Activated naive CD4-positive, alpha-beta T cell treated with anti-CD3 and anti-CD28 coated beads, Interleukin-2, amount 10 ng/mL, durations not matched to agents 7 days and 5 days (primary cell): ENCODE measurements around the gene RTF2.

Experiments used
- CTCF ChIA-PET: fragments of 350-600 bp; sonication (Branson Sonifier 250); formaldehyde crosslinking; loops from one replicate; lab custom pipeline; 2021; ENCODE audit warnings: antibody characterized with exemption; lab: Charles Lee
- DNase-seq: peaks from one replicate; pipeline ENCODE4 v3.0.0-alpha.2; 2020
- H3K27ac Mint-ChIP-seq: one replicate; pipeline ENCODE4 v1.8.0; 2021; ENCODE audit warnings: mild to moderate bottlenecking, moderate library complexity, mixed read lengths
- H3K27me3 Mint-ChIP-seq: one replicate; pipeline ENCODE4 v1.8.0; 2021; ENCODE audit warnings: mild to moderate bottlenecking, mixed read lengths
- H3K36me3 Mint-ChIP-seq: one replicate; pipeline ENCODE4 v1.8.0; 2021; ENCODE audit warnings: mixed read lengths
- H3K4me1 Mint-ChIP-seq: one replicate; pipeline ENCODE4 v1.8.0; 2021; ENCODE audit warnings: mixed read lengths
- H3K4me3 Mint-ChIP-seq: one replicate; pipeline ENCODE4 v1.8.0; 2021; ENCODE audit warnings: mild to moderate bottlenecking, moderate library complexity, mixed read lengths
- H3K9me3 Mint-ChIP-seq: one replicate; pipeline ENCODE4 v1.8.0; 2021; ENCODE audit warnings: mixed read lengths

Gene RTF2

GRCh38 chr20:56469077-56469449 is 636 bp downstream of the RTF2 start:
- Mint-ChIP-seq H3K27ac (peak overlapping the region; percentile 99), H3K4me1 (peaks cover 50% of the 10 kb centered on the region), H3K9me3 (no peaks in the 10 kb centered on the region), H3K36me3 (peaks cover 8% of the 10 kb centered on the region), H3K27me3 (peaks cover 7% of the 10 kb centered on the region), H3K4me3 (peak overlapping the region; percentile 100)
- no peak for DNase-seq
- CTCF ChIA-PET: interaction anchor here (1.0 to 1.4 kb wide), 4 partner anchors 48 to 71 kb away, joined by 3 to 4 read pairs (median 4); partner anchors contain the start of gene CASS4

GRCh38 chr20:56483970-56484369 is 15.5 kb downstream of the RTF2 start:
- Mint-ChIP-seq H3K27me3 (no peaks in the 10 kb centered on the region), H3K4me1 (peaks cover 30% of the 10 kb centered on the region), H3K4me3 (peak overlapping the region; percentile 59), H3K27ac (peak overlapping the region; percentile 89), H3K36me3 (peaks cover 70% of the 10 kb centered on the region), H3K9me3 (no peaks in the 10 kb centered on the region)
- peak; percentile 34 for DNase-seq
- CTCF ChIA-PET: interaction anchor here (0.6 to 2.4 kb wide), 3 partner anchors 17 to 86 kb away, joined by 3 to 8 read pairs (median 3); partner anchors contain the start of gene CASS4

GRCh38 chr20:56487216-56487615 is 18.8 kb downstream of the RTF2 start:
- CTCF ChIA-PET: no interaction called here
- Mint-ChIP-seq H3K4me3 (no peak overlapping the region), H3K27ac (no peak overlapping the region), H3K9me3 (no peaks in the 10 kb centered on the region), H3K36me3 (peaks cover 68% of the 10 kb centered on the region), H3K4me1 (peaks cover 26% of the 10 kb centered on the region), H3K27me3 (no peaks in the 10 kb centered on the region)
- no peak for DNase-seq

- H3K4me1 Mint-ChIP-seq: peaks cover 17% of the 10 kb centered on the region
- peak overlapping the region; percentile 50 for H3K27ac Mint-ChIP-seq
- no peaks in the 10 kb centered on the region for H3K27me3 Mint-ChIP-seq
- no peak for DNase-seq
- no peaks in the 10 kb centered on the region for H3K9me3 Mint-ChIP-seq
- H3K36me3 Mint-ChIP-seq: peaks cover 69% of the 10 kb centered on the region
- no peak overlapping the region for H3K4me3 Mint-ChIP-seq
- CTCF ChIA-PET: no interaction called here
Observed at GRCh38 chr20:56488566-56488965, 20.1 kb downstream of the RTF2 start.

GRCh38 chr20:56501116-56501515 is 32.7 kb downstream of the RTF2 start:
- Mint-ChIP-seq H3K27ac (no peak overlapping the region), H3K9me3 (peaks cover 2% of the 10 kb centered on the region), H3K36me3 (peaks cover 22% of the 10 kb centered on the region), H3K4me3 (no peak overlapping the region), H3K4me1 (peaks cover 8% of the 10 kb centered on the region), H3K27me3 (no peaks in the 10 kb centered on the region)
- DNase-seq: no peak
- CTCF ChIA-PET: interaction anchor here (1.1 kb wide), 1 partner anchor 17 kb away, joined by 3 read pairs; no protein-coding TSS in a partner anchor

GRCh38 chr20:56503916-56504315 is 35.5 kb downstream of the RTF2 start:
- CTCF ChIA-PET: interaction anchor here (1.4 to 1.5 kb wide), 2 partner anchors 110 to 117 kb away, joined by 3 read pairs; no protein-coding TSS in a partner anchor
- Mint-ChIP-seq H3K36me3 (peaks cover 12% of the 10 kb centered on the region), H3K9me3 (no peaks in the 10 kb centered on the region), H3K27me3 (no peaks in the 10 kb centered on the region), H3K4me3 (no peak overlapping the region), H3K27ac (no peak overlapping the region), H3K4me1 (peaks cover 9% of the 10 kb centered on the region)
- DNase-seq: no peak

- Mint-ChIP-seq H3K27ac (peak overlapping the region; percentile 19), H3K36me3 (peaks cover 13% of the 10 kb centered on the region), H3K27me3 (no peaks in the 10 kb centered on the region)
Observed at GRCh38 chr20:56504373-56505005, 36.1 kb downstream of the RTF2 start.

GRCh38 chr20:56506103-56506502 is 37.7 kb downstream of the RTF2 start:
- peaks cover 12% of the 10 kb centered on the region for H3K4me1 Mint-ChIP-seq
- H3K9me3 Mint-ChIP-seq: no peaks in the 10 kb centered on the region
- no peak overlapping the region for H3K27ac Mint-ChIP-seq
- no peak overlapping the region for H3K4me3 Mint-ChIP-seq
- no peak for DNase-seq
- no peaks in the 10 kb centered on the region for H3K27me3 Mint-ChIP-seq
- peaks cover 12% of the 10 kb centered on the region for H3K36me3 Mint-ChIP-seq
- CTCF ChIA-PET: no interaction called here

More at GRCh38 chr20:56504373-56505005, 36.1 kb downstream of the RTF2 start:
- CTCF ChIA-PET: interaction anchor here (1.0 to 1.5 kb wide), 3 partner anchors 46 to 118 kb away, joined by 3 read pairs; no protein-coding TSS in a partner anchor
- Mint-ChIP-seq H3K9me3 (no peaks in the 10 kb centered on the region), H3K4me3 (no peak overlapping the region), H3K4me1 (peaks cover 9% of the 10 kb centered on the region)
- peak; percentile 37 for DNase-seq

- Mint-ChIP-seq H3K36me3 (peaks cover 23% of the 10 kb centered on the region), H3K27ac (no peak overlapping the region)
- CTCF ChIA-PET: no interaction called here
Observed at GRCh38 chr20:56511926-56512325, 43.5 kb downstream of the RTF2 start.

GRCh38 chr20:56513161-56514150 is 45.0 kb downstream of the RTF2 start:
- no peaks in the 10 kb centered on the region for H3K27me3 Mint-ChIP-seq
- H3K4me3 Mint-ChIP-seq: no peak overlapping the region
- peaks cover 33% of the 10 kb centered on the region for H3K36me3 Mint-ChIP-seq
- CTCF ChIA-PET: no interaction called here
- peaks cover 3% of the 10 kb centered on the region for H3K4me1 Mint-ChIP-seq
- H3K27ac Mint-ChIP-seq: no peak overlapping the region
- DNase-seq: no peak
- no peaks in the 10 kb centered on the region for H3K9me3 Mint-ChIP-seq

More at GRCh38 chr20:56511926-56512325, 43.5 kb downstream of the RTF2 start:
- Mint-ChIP-seq H3K27me3 (no peaks in the 10 kb centered on the region), H3K4me1 (peaks cover 3% of the 10 kb centered on the region), H3K9me3 (no peaks in the 10 kb centered on the region), H3K4me3 (no peak overlapping the region)
- DNase-seq: no peak

- Mint-ChIP-seq H3K27ac (no peak overlapping the region), H3K9me3 (peaks cover 16% of the 10 kb centered on the region), H3K27me3 (no peaks in the 10 kb centered on the region), H3K4me3 (no peak overlapping the region), H3K36me3 (peaks cover 63% of the 10 kb centered on the region), H3K4me1 (no peaks in the 10 kb centered on the region)
- CTCF ChIA-PET: interaction anchor here (1.5 to 1.6 kb wide), 2 partner anchors 116 to 118 kb away, joined by 9 to 10 read pairs; no protein-coding TSS in a partner anchor
- no peak for DNase-seq
Observed at GRCh38 chr20:56516631-56517030, 48.2 kb downstream of the RTF2 start.

GRCh38 chr20:56517211-56517610 is 48.8 kb downstream of the RTF2 start:
- no peak for DNase-seq
- peaks cover 2% of the 10 kb centered on the region for H3K4me1 Mint-ChIP-seq
- H3K4me3 Mint-ChIP-seq: no peak overlapping the region
- H3K27ac Mint-ChIP-seq: no peak overlapping the region
- H3K36me3 Mint-ChIP-seq: peaks cover 63% of the 10 kb centered on the region
- no peaks in the 10 kb centered on the region for H3K27me3 Mint-ChIP-seq
- CTCF ChIA-PET: no interaction called here
- H3K9me3 Mint-ChIP-seq: peaks cover 16% of the 10 kb centered on the region

GRCh38 chr20:56517641-56518040 is 49.2 kb downstream of the RTF2 start:
- Mint-ChIP-seq H3K9me3 (peaks cover 16% of the 10 kb centered on the region), H3K27ac (no peak overlapping the region), H3K4me1 (peaks cover 7% of the 10 kb centered on the region), H3K4me3 (no peak overlapping the region), H3K36me3 (peaks cover 63% of the 10 kb centered on the region), H3K27me3 (no peaks in the 10 kb centered on the region)
- CTCF ChIA-PET: no interaction called here
- no peak for DNase-seq

GRCh38 chr20:56518126-56518525 is 49.7 kb downstream of the RTF2 start:
- peaks cover 16% of the 10 kb centered on the region for H3K9me3 Mint-ChIP-seq
- CTCF ChIA-PET: no interaction called here
- DNase-seq: no peak
- H3K27ac Mint-ChIP-seq: peak overlapping the region; percentile 37
- no peaks in the 10 kb centered on the region for H3K27me3 Mint-ChIP-seq
- H3K4me1 Mint-ChIP-seq: peaks cover 12% of the 10 kb centered on the region
- H3K36me3 Mint-ChIP-seq: peaks cover 63% of the 10 kb centered on the region
- H3K4me3 Mint-ChIP-seq: no peak overlapping the region
